ENCODE data around the gene NLRP4. TPM values are rescaled to one million over a fixed set of nuclear protein-coding genes. Genes with fewer than 3 reads are reported as not detected.

The NLRP4 gene
- total RNA-seq, 2 experiments from 2014 or later = 4.0 to 4.6 TPM

- Histone ChIP-seq H3K9me2 (ENCODE audit: insufficient read depth, low read length) (no peaks in the 10 kb centered on the region), H3K4me2 (ENCODE audit: low read length) (no peak overlapping the region), H3K9me3 (ENCODE audit: low read length) (0 out of 2 replicates have a peak, but pooled peaks cover 4% of the 10 kb centered on the region), H3K4me1 (ENCODE audit: insufficient read depth, low read length, poor library complexity, severe bottlenecking) (no peaks in the 10 kb centered on the region), H3K79me2 (ENCODE audit: insufficient read depth, low read depth, low read length) (no peaks in the 10 kb centered on the region), H2AFZ (ENCODE audit: low read length) (no peak overlapping the region), H3K36me3 (ENCODE audit: insufficient read depth, low read length) (no peaks in the 10 kb centered on the region), H3K4me3 (ENCODE audit: low read depth, low read length, poor library complexity, severe bottlenecking) (no peak overlapping the region), H4K20me1 (ENCODE audit: insufficient read depth, low read length) (no peaks in the 10 kb centered on the region), H3K27ac (ENCODE audit: low read depth, low read length, poor library complexity, severe bottlenecking) (no peak overlapping the region)
- no TSS peak for BruUV-seq (replicated peaks)
- no peak for DNase-seq (ENCODE audit: low spot score)
- intact Hi-C loops (cut with micrococcal nuclease; ENCODE audit: unreplicated experiment) = no loop called here
- ChIA-PET POLR2A (no interaction called here), CTCF (ENCODE audit: unreplicated experiment) (no interaction called here)
- no peak for TF ChIP-seq CTCF (conservative IDR thresholded peaks at IDR 0.05; ENCODE audit: low read length)
- TF ChIP-seq EZH2phosphoT487 (IDR thresholded peaks at IDR 0.05; ENCODE audit: borderline replicate concordance, low read depth, low read length) = no peak
Observed at GRCh38 chr19:55930996-55931515, 94.7 kb downstream of the NLRP4 start.

Other genes with a start within 250 kb of the NLRP4 start
- gene FIZ1, start 237.0 kb upstream of the NLRP4 start, total RNA-seq (2014; rRNA removed; shearing (Covaris generic)) = 6.0 and 6.8 TPM in 2 replicates
- gene FIZ1, start 237.0 kb upstream of the NLRP4 start, total RNA-seq (2022) = 17.1 and 18.0 TPM in 2 replicates
- 14.5 and 21.6 TPM in 2 replicates for gene ZNF524, start 236.3 kb upstream of the NLRP4 start, total RNA-seq (2014; rRNA removed; shearing (Covaris generic))
- 9.2 and 12.3 TPM in 2 replicates for gene ZNF524, start 236.3 kb upstream of the NLRP4 start, total RNA-seq (2022)
- gene ZNF865, start 230.9 kb upstream of the NLRP4 start, total RNA-seq (2014; rRNA removed; shearing (Covaris generic)) = 2.1 and 3.0 TPM in 2 replicates
- 11.3 and 13.0 TPM in 2 replicates for gene ZNF865, start 230.9 kb upstream of the NLRP4 start, total RNA-seq (2022)
- gene ZNF784, start 212.0 kb upstream of the NLRP4 start, total RNA-seq (2014; rRNA removed; shearing (Covaris generic)) = 3.4 and 6.6 TPM in 2 replicates
- 4.0 and 5.4 TPM in 2 replicates for gene ZNF784, start 212.0 kb upstream of the NLRP4 start, total RNA-seq (2022)
- gene ZNF580, start 195.5 kb upstream of the NLRP4 start, total RNA-seq (2014; rRNA removed; shearing (Covaris generic)) = 17.6 and 24.4 TPM in 2 replicates
- gene ZNF580, start 195.5 kb upstream of the NLRP4 start, total RNA-seq (2022) = 50.0 and 52.1 TPM in 2 replicates
- 26.6 and 44.5 TPM in 2 replicates for gene ZNF581, start 192.9 kb upstream of the NLRP4 start, total RNA-seq (2014; rRNA removed; shearing (Covaris generic))
- 39.7 and 41.8 TPM in 2 replicates for gene ZNF581, start 192.9 kb upstream of the NLRP4 start, total RNA-seq (2022)
- 29.4 and 30.1 TPM in 2 replicates for gene CCDC106, start 188.3 kb upstream of the NLRP4 start, total RNA-seq (2014; rRNA removed; shearing (Covaris generic))
- gene CCDC106, start 188.3 kb upstream of the NLRP4 start, total RNA-seq (2022) = 29.0 and 30.9 TPM in 2 replicates
- gene U2AF2, start 181.5 kb upstream of the NLRP4 start, total RNA-seq (2014; rRNA removed; shearing (Covaris generic)) = 193 and 211 TPM in 2 replicates
- 233 and 264 TPM in 2 replicates for gene U2AF2, start 181.5 kb upstream of the NLRP4 start, total RNA-seq (2022)
- gene EPN1, start 161.3 kb upstream of the NLRP4 start, total RNA-seq (2014; rRNA removed; shearing (Covaris generic)) = 40.5 and 46.3 TPM in 2 replicates
- gene EPN1, start 161.3 kb upstream of the NLRP4 start, total RNA-seq (2022) = 120 and 121 TPM in 2 replicates
- gene NLRP9, start 98.1 kb upstream of the NLRP4 start, total RNA-seq (2014; rRNA removed; shearing (Covaris generic)) = 0.21 TPM in 1 of 2 replicates, not detected in the other
- 0.17 TPM in 1 of 2 replicates, not detected in the other for gene NLRP9, start 98.1 kb upstream of the NLRP4 start, total RNA-seq (2022)
- not detected in 2 replicates for gene RFPL4A, start 77.4 kb upstream of the NLRP4 start, total RNA-seq (2014; rRNA removed; shearing (Covaris generic))
- gene RFPL4A, start 77.4 kb upstream of the NLRP4 start, total RNA-seq (2022) = not detected in 2 replicates
- not detected in 2 replicates for gene RFPL4AL1, start 67.4 kb upstream of the NLRP4 start, total RNA-seq (2014; rRNA removed; shearing (Covaris generic))
- not detected in 2 replicates for gene RFPL4AL1, start 67.4 kb upstream of the NLRP4 start, total RNA-seq (2022)
- gene NLRP11, start 4.5 kb upstream of the NLRP4 start, total RNA-seq (2014; rRNA removed; shearing (Covaris generic)) = 72.9 and 79.3 TPM in 2 replicates
- 91.6 and 112 TPM in 2 replicates for gene NLRP11, start 4.5 kb upstream of the NLRP4 start, total RNA-seq (2022)
- not detected in 2 replicates for gene NLRP13, start 95.8 kb downstream of the NLRP4 start, total RNA-seq (2014; rRNA removed; shearing (Covaris generic))
- not detected in 2 replicates for gene NLRP13, start 95.8 kb downstream of the NLRP4 start, total RNA-seq (2022)
- not detected in 2 replicates for gene NLRP8, start 111.3 kb downstream of the NLRP4 start, total RNA-seq (2014; rRNA removed; shearing (Covaris generic))
- not detected in 2 replicates for gene NLRP8, start 111.3 kb downstream of the NLRP4 start, total RNA-seq (2022)
- gene NLRP5, start 150.2 kb downstream of the NLRP4 start, total RNA-seq (2014; rRNA removed; shearing (Covaris generic)) = not detected in 2 replicates
- gene NLRP5, start 150.2 kb downstream of the NLRP4 start, total RNA-seq (2022) = not detected in 2 replicates

Measured in OCI-LY7 (cell line).